ENCODE data around the gene NWD2. TPM values are rescaled to one million over a fixed set of nuclear protein-coding genes. Genes with fewer than 3 reads are reported as not detected.

Gene NWD2
- total RNA-seq, 1 donor = not detected

DNA sequence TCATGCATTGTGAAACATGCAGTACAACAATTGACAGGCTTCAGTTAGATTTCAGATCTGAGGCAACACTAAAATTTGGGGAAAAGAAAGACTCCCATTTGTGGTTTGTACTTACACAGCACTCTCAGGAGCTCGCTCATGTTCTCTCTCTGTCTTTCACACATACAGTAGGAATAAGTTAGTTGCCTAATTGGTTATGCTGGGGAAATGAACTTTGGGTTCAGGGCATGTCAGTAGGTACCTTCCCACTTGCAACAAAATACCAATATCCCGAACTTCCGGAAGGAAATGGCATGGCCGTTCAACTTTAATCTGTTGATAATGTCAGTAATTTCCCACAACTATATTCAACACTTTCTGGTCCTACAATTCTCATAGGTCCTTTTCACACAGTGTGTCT, 223.3 kb downstream of the NWD2 start:
- H3K4me3 ChIP-seq (ENCODE audit: low read depth, low read length) = no peak overlapping the region
- TF ChIP-seq, protein P1, sequence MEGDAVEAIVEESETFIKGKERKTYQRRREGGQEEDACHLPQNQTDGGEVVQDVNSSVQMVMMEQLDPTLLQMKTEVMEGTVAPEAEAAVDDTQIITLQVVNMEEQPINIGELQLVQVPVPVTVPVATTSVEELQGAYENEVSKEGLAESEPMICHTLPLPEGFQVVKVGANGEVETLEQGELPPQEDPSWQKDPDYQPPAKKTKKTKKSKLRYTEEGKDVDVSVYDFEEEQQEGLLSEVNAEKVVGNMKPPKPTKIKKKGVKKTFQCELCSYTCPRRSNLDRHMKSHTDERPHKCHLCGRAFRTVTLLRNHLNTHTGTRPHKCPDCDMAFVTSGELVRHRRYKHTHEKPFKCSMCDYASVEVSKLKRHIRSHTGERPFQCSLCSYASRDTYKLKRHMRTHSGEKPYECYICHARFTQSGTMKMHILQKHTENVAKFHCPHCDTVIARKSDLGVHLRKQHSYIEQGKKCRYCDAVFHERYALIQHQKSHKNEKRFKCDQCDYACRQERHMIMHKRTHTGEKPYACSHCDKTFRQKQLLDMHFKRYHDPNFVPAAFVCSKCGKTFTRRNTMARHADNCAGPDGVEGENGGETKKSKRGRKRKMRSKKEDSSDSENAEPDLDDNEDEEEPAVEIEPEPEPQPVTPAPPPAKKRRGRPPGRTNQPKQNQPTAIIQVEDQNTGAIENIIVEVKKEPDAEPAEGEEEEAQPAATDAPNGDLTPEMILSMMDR (IDR thresholded peaks at IDR 0.05; ENCODE audit: insufficient read depth, low read depth, low read length) = no peak
- no peak for DNase-seq (ENCODE audit: low read depth)

DNA sequence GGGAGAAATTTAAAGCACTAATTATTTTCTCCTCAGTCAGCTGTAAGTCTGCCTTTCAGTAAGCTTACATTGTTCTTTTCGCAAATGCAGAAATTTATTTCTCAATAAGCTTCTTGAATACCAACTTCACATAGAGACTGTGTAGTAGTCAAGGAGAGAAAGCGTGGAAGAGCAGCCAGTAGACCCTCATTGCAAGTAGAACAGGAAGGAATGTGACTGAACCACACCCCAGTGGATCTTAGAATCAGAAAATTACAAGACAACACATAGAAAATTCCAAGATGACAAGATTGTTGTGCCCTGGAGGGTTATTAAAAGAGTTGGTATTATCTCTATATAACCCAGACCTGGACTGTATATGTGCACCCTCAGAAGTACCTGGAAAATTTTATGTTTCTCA, 224.7 kb downstream of the NWD2 start:
- DNase-seq (ENCODE audit: low read depth) = no peak
- no peak overlapping the region for H3K4me3 ChIP-seq (ENCODE audit: low read depth, low read length)
- TF ChIP-seq, protein P1 (IDR thresholded peaks at IDR 0.05; ENCODE audit: insufficient read depth, low read depth, low read length) = no peak

DNA sequence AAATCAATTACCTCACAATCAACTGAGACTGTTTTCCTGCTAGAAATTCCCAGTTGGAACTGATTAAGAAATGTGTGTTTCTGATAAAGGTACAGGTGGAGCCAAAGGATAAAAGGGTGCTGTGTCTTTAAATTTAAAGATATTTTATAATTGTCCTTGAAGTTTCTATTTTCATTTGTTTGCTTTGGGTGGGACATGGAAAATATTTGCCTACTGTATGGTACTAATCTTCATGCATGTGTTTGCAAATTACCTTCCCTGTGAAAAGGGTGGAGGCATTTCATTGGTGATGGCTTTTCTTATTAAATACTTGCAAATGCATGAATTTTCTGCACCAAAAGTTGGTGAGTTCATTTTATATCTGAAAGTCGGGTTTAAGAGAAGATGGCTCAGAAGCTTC, 225.7 kb downstream of the NWD2 start:
- TF ChIP-seq, protein P1 (IDR thresholded peaks at IDR 0.05; ENCODE audit: insufficient read depth, low read depth, low read length) = no peak
- DNase-seq (ENCODE audit: low read depth) = no peak
- H3K4me3 ChIP-seq (ENCODE audit: low read depth, low read length) = no peak overlapping the region

DNA sequence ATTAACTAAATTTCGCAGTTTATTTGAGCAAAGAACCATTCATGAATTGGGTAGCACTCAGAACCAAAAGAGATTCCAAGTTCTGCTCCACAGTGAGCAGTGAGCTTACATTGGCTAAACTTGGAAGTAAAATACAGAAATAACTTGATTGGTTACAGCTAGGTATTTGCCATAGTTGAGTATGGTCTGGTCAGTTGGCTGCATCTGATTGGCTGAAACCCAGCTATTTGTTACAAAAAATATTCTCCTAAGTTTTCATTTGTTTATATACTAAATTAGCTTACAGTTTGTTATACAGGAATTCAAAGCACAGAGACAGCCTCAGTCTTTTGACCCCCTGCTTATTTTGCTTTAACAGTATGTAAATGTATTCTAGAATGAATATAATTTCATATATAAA, 226.6 kb downstream of the NWD2 start:
- no peak overlapping the region for H3K4me3 ChIP-seq (ENCODE audit: low read depth, low read length)
- TF ChIP-seq, protein P1 (IDR thresholded peaks at IDR 0.05; ENCODE audit: insufficient read depth, low read depth, low read length) = no peak
- no peak for DNase-seq (ENCODE audit: low read depth)

DNA sequence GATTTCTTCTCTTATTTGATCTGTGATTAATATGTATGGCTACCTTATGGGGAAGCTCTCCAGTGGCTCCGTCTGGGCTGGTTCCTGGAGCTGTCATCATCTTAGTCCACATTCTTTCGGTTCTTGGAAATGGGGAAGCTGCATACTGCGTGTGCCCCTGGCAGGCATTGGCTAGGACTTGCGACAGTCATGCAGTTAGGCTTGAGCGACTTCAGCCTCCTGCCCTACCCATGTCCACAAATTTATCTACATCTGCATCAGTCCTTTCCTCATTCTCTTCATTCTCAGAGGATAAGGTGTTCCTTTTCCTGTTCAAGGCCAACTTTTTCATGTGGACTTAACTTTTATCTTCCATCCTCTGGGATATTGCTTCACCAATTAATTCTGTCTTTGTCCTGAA, 227.4 kb downstream of the NWD2 start:
- DNase-seq (ENCODE audit: low read depth) = no peak
- no peak overlapping the region for H3K4me3 ChIP-seq (ENCODE audit: low read depth, low read length)
- TF ChIP-seq, protein P1 (IDR thresholded peaks at IDR 0.05; ENCODE audit: insufficient read depth, low read depth, low read length) = no peak

DNA sequence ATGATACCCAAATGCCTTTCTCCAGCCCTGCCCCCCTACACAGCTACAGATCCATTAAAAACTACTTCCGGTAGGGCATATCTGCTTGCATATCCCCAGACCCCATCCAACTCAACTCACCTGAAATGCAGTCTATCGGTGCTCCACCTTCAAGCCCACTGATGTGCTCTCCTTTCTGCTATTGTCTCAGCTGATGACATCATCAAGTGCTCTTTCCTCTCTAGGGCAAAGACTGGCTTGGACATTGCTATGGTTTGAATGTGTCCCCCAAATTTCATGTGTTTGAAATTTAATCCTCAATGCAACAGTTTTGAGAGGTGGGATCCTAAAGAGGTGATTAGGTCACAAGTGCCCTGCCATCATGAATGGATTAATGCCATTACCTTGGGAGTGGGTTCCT, 229.3 kb downstream of the NWD2 start:
- H3K4me3 ChIP-seq (ENCODE audit: low read depth, low read length) = no peak overlapping the region
- TF ChIP-seq, protein P1 (IDR thresholded peaks at IDR 0.05; ENCODE audit: insufficient read depth, low read depth, low read length) = no peak
- no peak for DNase-seq (ENCODE audit: low read depth)

DNA sequence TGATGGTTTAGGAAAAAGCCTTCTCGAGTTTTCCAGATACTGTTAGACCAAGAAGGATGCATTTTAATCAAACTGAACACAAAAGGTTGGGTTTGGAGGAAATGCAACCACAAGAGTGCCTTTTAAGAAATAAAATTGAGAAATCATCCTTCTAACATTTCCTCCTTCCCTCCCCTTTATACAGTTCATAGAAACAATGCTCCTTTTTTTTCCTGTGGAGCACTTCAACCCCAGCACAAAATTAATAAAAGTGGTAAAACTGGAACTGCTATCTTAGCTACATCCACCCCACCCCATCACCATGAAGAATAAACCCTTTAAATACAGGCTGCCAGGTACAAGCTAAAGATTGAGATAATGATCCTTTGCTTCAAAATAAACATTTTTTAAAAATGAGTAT, 230.5 kb downstream of the NWD2 start:
- DNase-seq (ENCODE audit: low read depth) = no peak
- TF ChIP-seq, protein P1 (IDR thresholded peaks at IDR 0.05; ENCODE audit: insufficient read depth, low read depth, low read length) = no peak
- H3K4me3 ChIP-seq (ENCODE audit: low read depth, low read length) = no peak overlapping the region

All from fibroblast of villous mesenchyme (primary cell).